Measurements from ENCODE around the gene NDE1.
"Not testable (repeated sequence)": the region's sequence is repeated elsewhere in the genome, so short reads cannot be mapped to it uniquely, and the experiment has no call there.

Gene NDE1

DNA sequence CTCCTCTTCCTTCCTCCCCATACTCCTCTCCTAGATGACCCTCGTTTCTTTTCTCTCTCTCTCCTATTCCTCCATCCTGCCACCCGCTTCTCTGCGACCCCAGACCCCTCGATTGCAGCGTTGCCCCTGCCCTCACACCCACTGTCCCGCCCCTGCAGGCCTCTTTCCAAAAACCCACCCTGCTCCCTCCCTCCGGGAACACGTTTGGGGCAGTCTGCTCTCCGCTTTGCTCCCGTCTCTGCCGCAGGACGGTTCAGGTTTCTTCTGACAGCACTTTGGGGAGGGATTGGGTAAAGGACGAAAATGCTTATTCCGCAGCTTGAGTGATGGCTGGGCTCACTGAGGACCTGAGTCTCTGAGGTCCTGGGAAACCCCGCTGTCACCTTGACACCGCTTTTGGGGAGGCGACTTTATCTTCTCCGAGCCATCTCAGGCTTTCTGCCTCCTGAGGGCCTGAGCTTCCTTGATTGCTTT lies 690 bp downstream of the NDE1 start:
- peak in 1 of 2 donors; percentile 7 for DNase-seq (ENCODE audit: low read depth in 2 of 2)

DNA sequence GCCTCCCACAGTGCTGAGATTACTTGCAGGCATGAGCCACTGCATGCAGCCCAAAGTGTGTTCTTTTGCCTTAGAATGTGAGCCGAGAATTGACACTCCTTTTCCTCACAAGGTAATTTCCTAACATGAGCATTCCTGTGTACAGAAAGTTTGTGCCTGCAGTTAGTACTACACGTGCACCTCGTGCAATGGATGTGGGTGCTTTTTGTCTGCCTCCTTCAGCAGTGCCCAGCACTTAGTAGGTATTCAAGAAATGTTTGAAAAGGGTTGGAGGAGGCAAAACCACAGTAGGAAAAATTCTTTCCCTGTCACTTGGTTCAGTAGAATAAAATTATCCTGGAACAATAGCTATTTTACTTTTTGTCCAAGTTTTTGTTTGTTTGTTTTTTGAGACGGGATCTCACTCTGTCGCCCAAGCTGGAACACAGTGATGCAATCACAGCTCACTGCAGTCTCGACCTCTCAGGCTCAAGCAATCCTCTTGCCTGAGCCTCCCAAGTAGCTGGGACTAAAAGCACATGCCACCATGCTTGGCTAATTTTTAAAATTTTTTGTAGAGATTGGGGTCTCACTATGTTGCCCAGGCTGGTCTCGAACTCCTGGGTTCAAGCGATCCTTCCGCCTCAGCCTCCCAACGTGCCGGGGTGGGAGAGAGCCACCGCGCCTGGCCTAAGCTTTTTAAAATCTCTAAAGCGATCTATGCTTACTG lies 2.4 kb downstream of the NDE1 start:
- DNase-seq (ENCODE audit: low read depth in 2 of 2): no peak

DNA sequence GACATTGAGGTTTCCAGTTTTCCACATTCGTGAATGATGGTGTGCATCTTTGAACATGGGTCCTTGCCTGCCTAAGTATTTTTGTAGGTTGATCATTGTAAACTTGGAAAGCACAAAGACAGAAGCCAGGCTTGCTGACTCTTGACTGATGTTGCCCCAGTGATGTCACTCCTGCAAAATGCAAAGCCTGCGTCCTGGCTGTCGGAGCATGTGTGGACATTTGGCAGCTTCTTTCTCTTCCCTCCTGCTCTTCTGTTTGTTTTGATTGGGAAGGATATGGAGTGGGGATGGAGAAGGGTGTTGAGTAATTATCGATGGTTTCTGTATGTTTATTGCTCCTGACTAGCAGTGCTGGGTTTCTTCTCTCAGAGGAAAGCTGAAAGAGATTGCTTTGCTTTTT lies 3.2 kb downstream of the NDE1 start:
- no peak for DNase-seq (ENCODE audit: low read depth in 2 of 2)

DNA sequence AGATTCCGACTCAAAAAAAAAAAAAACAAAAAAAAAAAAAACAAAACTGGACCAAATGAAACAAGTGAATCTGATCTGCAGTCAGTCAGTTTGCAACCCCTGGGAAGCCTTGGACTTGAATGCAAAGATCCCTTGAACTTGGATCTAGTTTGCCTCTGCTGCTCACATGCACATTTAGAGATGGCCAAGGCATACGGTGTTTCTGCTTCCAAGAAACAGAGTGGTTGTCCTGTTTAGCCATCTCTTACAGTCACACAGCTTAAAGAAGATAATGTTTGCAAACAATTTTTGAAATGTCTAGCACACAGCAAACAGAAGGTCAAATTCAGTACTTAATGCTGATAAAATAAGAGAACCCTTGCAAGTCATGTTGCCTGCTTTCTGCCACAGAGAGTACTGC lies 4.5 kb downstream of the NDE1 start:
- DNase-seq (ENCODE audit: low read depth in 2 of 2): no peak

DNA sequence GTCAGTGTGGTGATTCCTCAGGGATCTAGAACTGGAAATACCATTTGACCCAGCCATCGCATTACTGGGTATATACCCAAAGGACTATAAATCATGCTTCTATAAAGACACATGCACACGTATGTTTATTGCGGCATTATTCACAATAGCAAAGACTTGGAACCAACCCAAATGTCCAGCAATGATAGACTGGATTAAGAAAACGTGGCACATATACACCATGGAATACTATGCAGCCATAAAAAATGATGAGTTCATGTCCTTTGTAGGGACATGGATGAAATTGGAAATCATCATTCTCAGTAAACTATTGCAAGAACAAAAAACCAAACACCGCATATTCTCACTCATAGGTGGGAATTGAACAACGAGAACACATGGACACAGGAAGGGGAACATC lies 5.5 kb downstream of the NDE1 start:
- DNase-seq (ENCODE audit: low read depth in 2 of 2): not testable (repeated sequence)

DNA sequence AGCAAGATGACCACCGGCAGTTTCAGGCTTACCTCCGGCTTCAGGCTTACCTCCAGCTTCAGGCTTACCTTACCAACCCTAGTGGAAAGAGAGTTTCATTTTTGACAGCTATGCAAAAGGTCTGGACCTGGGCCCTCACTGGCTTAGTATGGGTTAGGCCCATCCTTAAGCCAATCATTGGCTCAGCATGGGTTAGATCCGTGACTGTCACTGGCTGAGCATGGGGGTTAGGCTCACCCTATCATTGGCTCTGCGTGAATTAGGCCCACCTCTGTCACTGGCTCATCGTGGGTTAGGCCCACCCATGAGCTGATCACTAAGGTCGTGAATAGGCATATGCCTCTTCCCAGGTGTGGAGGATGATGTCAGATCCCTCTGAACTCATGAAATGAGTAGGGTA lies 8.1 kb downstream of the NDE1 start:
- DNase-seq (ENCODE audit: low read depth in 2 of 2): no peak

DNA sequence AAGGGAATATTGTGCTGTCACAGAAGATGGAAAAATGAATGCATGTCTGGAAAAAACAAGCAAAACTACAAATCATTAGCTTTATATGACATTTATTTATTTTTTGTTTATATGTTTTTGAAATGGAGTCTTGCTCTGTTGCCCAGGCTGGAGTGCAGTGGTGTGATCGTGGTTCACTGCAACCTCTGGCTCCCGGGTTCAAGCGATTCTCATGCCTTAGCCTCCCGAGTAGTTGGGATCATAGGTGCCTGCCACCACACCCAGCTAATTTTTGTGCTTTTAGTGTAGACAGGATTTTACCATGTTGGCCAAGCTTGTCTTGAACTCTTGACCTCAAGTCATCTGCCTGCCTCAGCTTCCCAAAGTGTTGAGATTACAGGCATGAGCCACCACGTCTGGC lies 8.5 kb downstream of the NDE1 start:
- DNase-seq (ENCODE audit: low read depth in 2 of 2): no peak

DNA sequence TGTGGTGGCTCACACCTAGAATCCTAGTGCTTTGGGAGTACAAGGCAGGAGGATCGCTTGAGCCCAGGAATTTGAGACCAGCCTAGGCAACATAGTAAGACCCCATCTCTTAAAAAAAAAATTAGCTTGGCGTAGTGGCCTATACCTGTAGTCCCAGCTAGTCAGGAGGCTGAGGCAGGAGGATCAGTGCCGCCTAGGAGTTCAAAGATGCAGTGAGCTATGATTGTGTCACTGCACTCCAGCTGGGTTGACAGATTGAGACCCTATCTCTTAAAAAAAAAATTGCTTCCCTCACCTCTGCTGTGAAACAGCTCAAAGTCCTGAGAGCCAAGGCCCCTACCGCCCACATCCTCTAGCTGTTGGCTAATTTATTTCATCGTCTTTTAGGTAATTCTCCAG lies 10.2 kb downstream of the NDE1 start:
- no peak for DNase-seq (ENCODE audit: low read depth in 2 of 2)

DNA sequence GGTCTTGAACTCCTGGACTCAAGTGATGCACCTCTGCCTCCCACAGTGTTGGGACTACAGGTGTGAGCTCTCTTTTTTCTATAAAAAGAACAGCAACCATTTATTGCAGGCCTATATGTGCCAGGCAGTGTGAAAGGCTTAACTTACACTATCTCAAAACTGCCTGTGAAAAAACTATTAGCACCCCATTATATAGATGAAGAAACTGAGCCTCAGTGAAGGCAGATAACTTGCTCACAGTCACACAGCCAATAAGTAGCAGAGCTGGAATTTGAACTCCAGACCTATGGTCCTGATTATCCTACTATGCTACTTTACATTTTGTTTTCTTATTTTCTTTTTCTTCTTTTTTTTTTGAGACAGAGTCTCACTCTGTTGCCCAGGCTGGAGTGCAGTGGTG lies 15.1 kb downstream of the NDE1 start:
- DNase-seq (ENCODE audit: low read depth in 2 of 2): no peak

DNA sequence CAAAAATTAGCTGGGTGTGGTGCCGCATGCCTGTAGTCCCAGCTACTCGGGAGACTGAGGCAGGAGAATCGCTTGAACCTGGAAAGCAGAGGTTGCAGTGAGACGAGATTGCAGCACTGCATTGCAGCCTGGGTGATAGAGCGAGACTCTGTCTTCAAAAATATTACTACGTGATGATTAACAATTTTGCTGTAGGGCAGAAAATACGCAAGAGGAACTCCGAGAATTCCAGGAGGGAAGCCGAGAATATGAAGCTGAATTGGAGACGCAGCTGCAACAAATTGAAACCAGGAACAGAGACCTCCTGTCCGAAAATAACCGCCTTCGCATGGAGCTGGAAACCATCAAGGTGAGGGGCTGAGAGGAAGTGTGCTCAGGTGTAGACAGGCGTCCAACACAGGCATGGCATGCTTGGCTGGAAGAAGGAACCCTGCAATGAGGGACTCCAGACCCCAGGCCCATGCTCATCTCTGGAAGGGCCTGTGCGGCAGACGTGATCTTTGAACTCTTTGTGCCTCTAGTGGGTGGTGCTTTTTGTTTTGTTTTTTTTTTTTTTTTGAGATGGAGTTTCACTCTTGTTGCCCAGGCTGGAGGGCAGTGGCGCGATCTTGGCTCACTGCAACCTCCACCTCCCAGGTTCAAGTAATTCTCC lies 17.2 kb downstream of the NDE1 start:
- DNase-seq (ENCODE audit: low read depth in 2 of 2): no peak

DNA sequence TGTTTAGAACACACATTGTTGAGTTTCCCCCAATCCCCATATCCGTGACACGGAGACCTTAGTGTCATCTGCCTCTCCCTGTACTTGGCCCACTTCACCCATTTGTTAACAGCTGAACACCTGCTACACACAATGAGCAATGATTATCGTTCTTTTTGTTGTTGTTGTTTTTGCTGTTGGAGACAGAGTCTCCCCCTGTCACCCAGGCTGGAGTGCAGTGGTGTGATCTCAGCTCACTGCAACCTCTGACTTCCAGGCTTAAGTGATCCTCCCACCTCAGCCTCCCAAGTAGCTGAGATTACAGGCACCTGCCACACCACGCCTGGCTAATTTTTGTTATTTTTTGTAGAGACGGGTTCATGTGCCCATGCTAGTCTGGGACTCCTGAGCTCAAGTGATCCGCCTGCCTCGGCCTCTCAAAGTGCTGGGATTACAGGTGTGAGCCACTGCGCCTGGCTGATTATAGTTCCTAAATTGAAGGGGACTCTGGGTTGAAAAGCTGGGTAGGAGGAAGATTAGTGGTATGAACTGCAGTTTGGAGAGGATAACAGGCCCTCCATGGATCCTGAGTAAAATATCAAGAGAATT lies 21.6 kb downstream of the NDE1 start:
- DNase-seq (ENCODE audit: low read depth in 2 of 2): no peak

DNA sequence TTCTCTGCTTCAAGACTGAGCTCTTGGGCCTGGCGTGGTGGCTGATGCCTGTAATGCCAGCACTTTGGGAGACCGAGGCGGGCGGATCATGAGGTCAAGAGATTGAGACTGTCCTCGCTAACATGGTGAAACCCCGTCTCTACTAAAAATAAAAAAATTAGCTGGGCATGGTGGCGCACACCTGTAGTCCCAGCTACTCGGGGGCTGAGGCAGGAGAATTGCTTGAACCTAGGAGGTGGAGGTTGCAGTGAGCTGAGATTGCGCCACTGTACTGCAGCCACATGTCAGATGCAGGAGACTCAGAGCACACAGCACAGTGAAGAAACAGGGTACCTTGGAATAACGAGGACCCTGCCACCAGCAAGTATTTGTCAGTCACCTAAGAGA lies 22.1 kb downstream of the NDE1 start:
- not testable (repeated sequence) for DNase-seq (ENCODE audit: low read depth in 2 of 2)

DNA sequence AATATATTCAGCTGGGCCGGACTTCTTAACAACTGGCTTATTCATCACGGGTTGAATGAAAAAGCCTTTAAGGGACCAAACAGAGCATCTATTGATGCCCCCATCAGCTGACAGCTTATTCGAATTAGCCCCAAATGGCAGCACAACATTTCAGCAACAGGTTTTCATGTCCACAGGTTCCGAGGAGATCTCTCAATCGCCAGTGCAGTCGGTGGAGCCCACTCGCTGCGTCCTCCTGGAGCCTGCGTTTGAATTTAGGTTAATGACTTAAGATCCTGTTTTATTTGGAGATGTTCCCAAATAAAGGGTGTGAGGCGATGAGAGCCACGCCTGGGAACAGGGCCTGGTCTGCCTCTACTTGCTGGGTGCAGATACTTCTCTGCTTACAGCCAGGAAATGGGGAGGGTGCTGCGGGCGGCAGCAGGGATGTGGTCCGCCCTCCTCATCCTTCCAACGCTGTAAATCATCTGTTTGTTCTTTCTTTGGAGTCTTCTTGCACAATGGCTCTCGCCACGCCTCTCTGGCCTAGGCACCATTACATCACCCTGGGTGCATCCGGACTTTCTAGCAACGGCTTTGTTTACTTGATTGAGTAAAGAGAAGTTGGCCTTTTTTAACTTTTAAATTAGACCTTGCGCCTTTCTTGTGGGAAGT lies 22.6 kb downstream of the NDE1 start:
- DNase-seq (ENCODE audit: low read depth in 2 of 2): peak; percentile 32

DNA sequence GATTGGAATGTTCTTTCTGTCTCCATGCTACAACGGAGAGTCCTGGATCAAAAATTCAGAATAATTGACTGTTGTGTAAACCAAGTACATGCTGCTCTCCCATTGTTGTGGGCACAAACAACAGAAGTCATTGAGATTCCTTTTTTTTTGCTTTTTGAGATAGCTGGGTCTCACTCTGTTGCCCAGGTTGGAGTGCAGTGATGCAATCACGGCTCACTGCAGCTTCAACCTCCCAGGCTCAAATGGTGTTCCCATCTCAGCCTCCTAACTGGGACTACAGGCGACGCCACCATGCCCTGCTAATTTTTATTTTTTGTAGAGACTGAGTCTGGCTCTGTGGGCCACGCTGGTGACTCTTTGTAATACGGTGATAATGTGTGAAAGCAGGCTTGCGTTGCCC lies 24.5 kb downstream of the NDE1 start:
- DNase-seq (ENCODE audit: low read depth in 2 of 2): no peak

DNA sequence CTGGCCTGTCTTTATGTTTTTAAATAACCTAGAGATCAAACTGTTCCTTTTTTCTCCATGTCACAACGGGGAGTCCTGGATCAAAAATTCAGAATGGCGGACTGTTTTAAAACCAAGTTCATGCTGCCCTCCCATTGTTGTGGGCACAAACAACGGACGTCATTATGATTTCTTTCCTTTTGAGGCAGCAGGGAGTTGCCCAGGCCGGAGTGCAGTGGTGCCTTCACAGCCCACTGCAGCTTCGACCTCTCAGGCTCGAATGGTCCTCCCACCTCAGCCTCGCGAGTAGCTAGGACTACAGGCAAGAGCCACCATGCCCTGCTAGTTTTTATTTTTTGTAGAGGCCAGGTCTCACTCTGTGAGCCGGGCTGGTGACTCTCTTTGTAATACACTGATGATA lies 26.5 kb downstream of the NDE1 start:
- DNase-seq (ENCODE audit: low read depth in 2 of 2): no peak

DNA sequence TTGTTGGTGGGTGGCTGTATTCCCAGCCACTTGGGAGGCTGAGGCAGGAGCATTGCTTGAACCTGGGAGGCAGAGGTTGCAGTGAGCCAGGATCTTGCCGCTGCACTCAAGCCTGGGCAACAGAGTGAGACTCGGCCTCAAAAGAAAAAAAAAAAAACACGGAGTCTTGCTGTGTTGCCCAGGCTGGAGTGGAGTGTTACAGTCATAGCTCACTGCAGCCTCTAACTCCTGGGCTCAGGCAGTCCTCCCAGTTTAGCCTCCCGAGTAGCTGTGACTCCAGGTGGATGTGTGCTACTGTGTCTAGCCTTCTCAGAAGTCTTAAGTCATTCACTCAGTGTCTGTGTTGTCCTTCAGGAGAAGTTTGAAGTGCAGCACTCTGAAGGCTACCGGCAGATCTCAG lies 27.4 kb downstream of the NDE1 start:
- no peak for DNase-seq (ENCODE audit: low read depth in 2 of 2)

DNA sequence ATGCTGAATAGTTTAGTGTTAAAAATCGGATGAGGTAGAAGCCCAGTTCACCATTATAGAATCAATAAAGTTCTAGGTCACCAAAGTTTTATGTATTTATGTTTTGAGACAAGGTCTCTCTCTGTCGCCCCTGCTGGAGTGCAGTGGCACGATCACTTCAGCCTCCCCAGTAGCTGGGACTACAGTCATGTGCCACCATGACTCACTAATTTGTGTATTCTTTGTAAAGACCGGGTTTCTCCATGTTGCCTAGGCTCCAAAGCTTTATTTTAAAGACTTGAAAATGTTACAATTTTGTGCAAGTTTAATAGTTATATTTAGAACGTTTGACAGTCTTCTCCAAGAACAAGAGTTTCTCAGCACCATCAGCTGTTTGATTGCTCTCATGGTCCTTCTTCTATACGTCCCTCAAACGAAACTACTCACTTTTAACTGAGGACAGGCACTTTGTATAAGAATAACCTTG lies 32.1 kb downstream of the NDE1 start:
- DNase-seq (ENCODE audit: low read depth in 2 of 2): peak in 1 of 2 donors; percentile 5

DNA sequence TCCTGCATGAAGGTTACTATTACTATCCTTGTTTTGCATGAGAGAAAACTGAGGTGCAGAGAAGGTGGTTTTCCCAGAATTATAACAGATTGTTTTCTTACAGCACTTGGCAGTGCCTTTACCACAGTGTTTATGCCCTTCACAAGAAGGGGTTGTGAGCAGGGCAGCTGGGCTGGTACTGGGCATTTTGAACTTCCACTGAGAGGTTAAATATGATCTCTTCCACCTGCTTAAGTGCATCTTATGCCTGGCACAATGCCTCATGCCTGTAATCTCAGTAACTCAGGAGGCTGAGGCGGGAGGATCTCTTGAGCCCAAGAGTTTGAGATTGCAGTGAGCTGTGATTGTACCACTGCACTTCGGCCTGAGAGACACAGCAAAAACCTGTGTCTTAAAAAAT lies 36.2 kb downstream of the NDE1 start:
- no peak for DNase-seq (ENCODE audit: low read depth in 2 of 2)

DNA sequence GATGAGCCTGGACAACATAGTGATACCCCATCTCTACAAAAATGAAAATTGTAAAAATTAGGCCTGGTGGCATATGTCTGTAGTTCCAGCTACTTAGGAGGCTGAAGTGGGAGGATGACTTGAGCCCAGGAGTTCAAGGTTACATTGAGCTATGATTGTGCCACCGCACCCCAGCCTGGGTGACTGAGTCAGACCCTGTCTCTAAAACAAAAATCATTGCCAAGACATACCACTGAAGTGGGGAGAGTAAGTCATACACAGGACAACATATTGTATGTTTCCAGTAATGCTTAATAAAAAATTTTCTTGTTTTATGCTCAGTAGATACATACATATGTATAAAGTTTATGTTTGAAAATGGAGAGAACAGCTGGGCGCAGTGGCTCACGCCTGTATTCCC lies 39.2 kb downstream of the NDE1 start:
- no peak for DNase-seq (ENCODE audit: low read depth in 2 of 2)

DNA sequence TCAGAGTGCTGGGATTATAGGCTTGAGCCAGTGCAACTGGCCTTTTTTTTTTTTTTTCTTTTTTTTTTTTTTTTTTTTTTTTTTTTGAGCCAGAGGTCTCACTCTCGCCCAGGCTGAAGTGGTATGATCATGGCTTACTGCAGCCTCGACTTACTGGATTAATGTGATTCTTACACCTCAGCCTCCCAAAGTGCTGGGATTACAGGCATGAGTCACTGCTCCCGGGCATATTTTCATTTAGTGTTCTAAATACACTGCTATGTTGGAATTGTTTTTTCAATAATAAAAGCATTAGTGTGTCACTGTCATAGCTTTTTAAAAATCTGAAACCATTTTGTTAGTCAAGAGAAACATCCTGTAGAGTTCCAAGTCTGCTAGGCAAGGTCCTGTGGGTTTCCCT lies 40.3 kb downstream of the NDE1 start:
- DNase-seq (ENCODE audit: low read depth in 2 of 2): no peak

DNA sequence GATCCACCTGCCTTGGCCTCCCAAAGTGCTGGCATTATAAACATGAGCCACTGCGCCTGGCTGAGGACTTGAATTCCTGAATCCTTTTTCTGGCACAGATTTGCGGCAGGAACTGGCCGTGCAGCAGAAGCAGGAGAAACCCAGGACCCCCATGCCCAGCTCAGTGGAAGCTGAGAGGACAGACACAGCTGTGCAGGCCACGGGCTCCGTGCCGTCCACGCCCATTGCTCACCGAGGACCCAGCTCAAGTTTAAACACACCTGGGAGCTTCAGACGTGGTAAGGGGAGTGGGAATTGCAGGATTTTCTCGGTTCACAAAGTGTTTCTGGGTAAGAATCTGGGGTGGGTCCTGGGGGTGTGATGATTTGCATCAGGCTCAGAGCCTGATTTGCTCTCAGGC lies 41.0 kb downstream of the NDE1 start:
- no peak for DNase-seq (ENCODE audit: low read depth in 2 of 2)

DNA sequence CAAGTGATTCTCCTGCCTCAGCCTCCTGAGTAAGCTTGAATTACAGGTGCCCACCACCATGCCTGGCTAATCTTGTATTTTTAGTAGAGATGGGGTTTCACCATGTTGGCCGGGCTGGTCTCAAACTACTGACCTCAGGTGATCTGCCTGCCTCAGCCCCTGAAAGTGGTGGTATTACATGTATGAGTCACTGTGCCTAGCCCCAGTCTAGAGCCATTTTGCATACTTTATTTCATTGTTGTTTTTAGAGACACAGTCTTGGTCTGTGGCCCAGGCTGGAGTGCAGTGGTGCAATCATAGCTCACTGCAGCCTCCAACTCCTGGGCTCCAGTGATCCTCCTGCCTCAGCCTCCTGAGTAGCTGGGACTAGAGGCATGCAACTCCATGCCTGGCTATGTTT lies 42.5 kb downstream of the NDE1 start:
- DNase-seq (ENCODE audit: low read depth in 2 of 2): not testable (repeated sequence)

DNA sequence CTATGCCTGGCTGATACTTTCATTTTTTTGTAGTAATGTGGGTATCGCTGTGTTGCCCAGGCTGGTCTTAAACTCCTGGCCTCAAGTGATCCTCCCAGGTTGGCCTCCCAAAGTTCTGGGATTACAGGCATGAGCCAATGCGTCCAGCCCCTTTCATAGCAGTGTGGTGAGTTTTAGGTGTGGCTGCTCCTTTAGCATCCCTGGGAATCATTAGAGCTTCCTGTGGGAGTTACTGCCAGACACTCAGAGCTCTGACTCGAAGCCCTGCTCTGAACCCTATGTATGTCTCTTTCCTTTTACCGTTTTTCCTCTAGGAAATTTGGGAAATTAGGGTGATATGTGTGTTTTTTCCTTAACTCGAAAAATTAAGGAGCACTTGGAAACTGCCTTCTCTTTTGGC lies 44.5 kb downstream of the NDE1 start:
- no peak for DNase-seq (ENCODE audit: low read depth in 2 of 2)

Data from stimulated activated CD8-positive, alpha-beta memory T cell treated with anti-CD3 and anti-CD28 coated beads, Interleukin-7, amount 100 ng/mL, for 1 hour (primary cell).